GM19467 (cell line): ENCODE data around the gene CCNYL1.
"Not testable (repeated sequence)": the region's sequence is repeated elsewhere in the genome, so short reads cannot be mapped to it uniquely, and the experiment has no call there.

Source experiments
- ATAC-seq: cut with Tn5 transposase; IDR thresholded peaks from one replicate; pipeline ENCODE4 v1.9.1; 2021; ENCODE audit warnings: mild to moderate bottlenecking, moderate library complexity; ENCODE audit not compliant: unreplicated experiment

The CCNYL1 gene

GRCh38 chr2:207696911-207697310 lies 14.5 kb upstream of the CCNYL1 start:
- ATAC-seq, result not testable (repeated sequence)

GRCh38 chr2:207697411-207697810 lies 14.0 kb upstream of the CCNYL1 start:
- no peak for ATAC-seq

GRCh38 chr2:207698301-207698700 lies 13.1 kb upstream of the CCNYL1 start:
- ATAC-seq, result no peak

- ATAC-seq, result no peak
Observed at GRCh38 chr2:207704078-207704477, 7.4 kb upstream of the CCNYL1 start.

DNA sequence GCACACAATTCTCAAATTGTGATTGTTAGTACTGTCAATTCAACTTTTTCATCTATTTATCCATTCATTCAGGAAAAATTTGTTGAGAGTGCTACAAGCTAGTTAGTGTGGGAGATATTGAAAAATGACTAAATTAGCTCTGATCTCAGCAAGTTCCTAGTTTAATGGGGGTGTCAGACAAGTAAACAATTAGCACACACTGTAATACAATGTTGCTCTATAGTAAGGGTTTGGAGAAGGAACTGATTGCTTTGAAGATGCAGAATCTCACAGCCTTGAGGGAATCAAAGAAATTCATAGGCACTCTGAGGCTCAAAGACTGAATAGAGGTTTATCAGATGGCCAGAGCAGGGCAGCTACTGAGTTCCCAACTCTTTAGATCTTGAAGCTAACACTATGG lies 6.8 kb upstream of the CCNYL1 start:
- no peak for ATAC-seq

DNA sequence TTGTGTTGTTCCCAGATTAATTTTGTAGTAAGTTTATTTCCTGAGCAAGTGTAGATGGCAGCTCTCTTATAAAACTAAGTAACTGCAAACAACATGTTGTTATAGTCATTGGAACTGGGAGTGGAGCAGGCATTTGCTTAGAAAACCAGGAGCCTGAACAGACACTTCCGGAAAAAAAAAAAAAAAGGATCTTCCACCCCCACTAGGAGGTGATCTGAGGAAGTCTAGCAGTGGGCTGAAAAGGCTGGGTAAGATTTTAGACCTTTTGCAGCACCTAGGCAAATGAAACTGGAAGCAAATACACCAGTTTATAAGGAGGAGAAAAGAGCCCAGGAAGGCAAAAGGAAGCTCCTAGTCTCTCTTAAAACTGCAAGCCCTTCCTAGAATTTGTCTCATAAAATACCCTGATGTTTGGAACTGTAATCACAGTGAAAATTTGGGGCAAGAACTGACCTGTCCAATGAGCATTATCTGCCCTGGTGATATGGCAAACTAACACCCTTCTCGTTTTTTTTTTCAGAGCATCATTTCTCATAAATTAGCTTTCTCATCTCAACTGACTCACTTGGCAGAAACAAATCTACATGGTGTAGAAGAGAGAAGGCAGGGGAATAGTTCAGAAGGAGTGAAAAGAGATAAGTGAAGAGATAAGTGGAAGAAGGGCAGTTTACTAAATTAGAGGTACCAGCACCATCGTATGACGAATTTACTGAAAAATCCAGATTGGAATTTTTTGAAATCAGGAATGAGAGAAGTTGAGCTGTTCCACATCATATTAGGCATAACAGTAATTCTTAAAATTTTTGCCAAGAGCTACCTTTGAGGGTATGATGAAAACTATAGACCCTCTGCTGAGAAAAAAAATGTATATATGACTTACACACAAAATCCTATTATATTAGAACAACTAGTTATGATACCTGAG lies 4.2 kb upstream of the CCNYL1 start:
- no peak for ATAC-seq

DNA sequence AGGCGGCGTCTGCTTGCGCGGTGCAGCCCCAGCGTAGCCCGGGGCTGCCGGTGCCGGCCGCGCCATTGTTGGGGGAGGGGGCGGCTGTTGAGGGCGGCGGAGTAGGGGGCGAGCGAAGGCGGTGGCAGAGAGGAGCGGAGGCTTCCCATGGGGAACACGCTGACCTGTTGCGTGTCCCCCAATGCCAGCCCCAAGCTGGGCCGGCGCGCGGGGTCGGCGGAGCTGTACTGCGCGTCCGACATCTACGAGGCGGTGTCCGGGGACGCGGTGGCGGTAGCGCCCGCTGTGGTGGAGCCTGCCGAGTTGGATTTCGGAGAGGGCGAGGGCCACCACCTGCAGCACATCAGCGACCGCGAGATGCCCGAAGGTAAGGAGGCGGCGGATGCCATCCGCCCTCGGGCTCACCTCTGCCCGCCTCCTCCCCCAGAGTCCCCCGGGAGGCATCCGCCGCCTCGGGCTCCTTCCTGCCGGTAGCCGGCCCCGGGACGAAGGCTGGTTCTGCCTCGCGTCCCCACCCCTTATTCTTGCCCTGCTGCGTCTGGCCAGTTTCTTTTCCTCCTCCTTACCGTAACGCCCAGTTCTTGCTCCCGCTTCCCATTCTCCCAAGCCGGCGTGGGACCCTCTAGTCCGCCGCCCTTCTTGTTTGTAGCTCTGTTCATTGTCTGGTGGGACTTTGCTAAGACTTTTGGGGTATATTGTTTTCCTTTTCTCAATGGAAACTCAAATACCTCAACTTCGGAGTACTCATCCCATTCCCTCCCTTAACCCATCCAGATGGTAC lies 500 bp downstream of the CCNYL1 start:
- peak; percentile 18 for ATAC-seq

DNA sequence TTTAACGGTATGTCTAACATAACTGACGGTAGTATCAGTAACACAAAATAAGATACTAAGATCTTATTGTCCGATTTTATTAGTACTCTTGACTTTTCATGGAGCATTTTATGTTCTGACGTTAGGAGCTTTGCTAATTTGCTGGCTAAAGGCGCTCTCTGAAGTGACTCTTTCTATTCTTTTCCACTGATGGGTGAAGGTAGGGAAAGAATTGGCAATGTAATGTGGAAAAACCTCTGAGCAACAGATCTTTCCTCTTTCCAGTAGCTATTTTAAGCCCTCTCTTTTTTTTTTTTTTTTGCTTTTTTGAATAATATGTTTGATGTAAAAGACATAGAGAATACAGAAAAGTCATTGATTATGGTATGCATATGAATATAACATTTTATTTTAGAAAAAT lies 4.6 kb downstream of the CCNYL1 start:
- ATAC-seq, result no peak

DNA sequence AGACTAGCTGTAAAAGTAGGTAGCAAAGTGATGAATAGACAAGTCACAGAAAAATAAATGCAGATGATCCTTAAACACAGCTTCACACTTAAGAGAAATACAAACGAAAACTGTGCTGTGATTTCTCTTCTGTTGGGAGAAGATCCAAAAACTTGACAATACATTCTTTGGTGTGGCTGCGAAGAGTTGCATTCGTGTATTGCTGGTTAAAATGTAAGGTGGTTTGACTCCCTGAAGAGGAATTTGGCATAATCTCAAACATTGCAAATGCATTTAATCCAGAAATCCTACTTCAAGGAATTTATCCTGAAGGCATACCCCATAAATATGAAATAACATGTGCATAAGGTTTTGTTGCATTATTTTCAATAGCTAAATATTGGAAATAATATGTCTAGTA lies 7.1 kb downstream of the CCNYL1 start:
- no peak for ATAC-seq

- ATAC-seq, result no peak
Observed at GRCh38 chr2:207719008-207719407, 7.6 kb downstream of the CCNYL1 start.

DNA sequence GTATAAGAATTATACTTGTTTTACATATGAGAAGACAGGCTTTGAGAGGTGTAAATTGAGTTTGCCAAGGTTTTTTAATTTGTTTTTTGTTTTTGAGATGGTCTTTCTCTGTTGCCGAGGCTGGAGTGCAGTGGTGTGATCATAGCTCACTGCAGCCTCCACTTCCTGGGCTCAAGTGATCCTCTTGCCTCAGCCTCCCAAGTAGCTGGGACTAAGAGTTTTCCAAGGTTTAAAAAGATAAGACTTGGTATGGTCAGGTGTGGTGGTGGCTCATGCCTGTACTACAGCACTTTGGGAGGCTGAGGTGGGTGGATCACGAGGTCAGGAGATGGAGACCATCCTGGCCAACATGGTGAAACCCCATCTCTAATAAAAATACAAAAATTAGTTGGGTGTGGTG lies 8.2 kb downstream of the CCNYL1 start:
- not testable (repeated sequence) for ATAC-seq

- ATAC-seq, result no peak
Observed at GRCh38 chr2:207720517-207721187, 9.2 kb downstream of the CCNYL1 start.

DNA sequence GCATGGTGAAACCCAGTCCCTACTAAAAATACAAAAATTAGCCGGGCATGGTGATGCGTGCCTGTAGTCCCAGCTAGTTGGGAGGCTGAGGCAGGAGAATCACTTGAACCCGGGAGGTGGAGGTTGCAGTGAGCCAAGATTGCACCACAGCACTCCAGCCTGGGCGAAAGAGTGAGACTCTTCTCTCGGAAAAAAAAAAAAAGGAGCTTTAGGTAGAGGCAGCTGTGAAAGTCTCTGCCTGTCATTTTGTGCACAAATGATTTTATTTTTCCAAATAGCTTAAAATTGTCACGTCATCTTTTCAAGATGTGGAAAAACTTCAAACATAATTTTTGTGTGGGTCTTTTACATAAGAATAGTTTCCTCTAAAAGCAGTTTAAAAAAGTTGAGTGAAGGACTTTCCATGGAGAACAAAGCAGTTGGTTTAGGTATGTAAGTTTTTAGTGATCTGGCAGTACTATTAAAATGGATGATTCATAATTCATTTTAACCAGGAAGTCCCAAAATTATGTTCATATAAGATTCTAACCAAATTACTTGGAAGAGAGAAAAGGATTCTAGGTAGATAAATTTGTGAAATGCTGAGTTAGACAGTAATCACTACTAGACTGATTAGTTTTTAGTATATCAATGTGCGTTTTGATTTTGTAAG lies 11.5 kb downstream of the CCNYL1 start:
- no peak for ATAC-seq

GRCh38 chr2:207723425-207723787 lies 12.0 kb downstream of the CCNYL1 start:
- ATAC-seq, result not testable (repeated sequence)

- no peak for ATAC-seq
Observed at GRCh38 chr2:207724113-207724512, 12.7 kb downstream of the CCNYL1 start.

DNA sequence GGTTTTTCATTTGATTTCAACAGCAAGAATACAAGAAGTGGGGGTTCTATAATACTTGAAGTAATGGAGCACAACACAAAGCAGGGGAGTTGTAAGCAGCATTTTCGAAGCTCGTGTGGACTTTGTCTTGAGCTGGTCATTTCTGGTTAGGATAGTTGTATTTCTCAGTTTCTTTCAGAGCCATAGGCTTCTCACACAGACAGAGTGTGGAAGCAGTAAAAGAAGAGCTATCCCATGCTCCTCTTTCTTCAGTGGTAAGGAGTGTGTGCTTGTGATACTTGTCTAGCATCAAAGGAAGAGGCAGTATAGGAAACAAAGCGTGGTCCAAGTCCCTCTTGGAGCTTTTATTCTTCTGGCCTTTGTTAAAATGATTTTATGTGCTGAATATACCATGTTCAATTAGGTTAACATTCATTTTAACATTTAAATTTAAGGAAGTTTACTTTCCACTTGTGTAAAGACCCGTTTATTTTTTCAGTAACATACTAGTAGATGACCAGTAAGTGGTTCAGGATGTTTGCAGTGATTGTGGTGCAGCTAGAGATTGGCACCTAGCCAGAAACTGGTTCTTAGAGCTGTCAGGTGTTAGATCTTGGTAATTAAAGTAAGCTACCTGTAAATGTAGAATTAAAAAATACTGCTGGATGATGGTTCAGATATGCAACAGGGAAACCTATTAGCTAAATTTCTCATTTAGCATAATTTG lies 14.6 kb downstream of the CCNYL1 start:
- no peak for ATAC-seq

DNA sequence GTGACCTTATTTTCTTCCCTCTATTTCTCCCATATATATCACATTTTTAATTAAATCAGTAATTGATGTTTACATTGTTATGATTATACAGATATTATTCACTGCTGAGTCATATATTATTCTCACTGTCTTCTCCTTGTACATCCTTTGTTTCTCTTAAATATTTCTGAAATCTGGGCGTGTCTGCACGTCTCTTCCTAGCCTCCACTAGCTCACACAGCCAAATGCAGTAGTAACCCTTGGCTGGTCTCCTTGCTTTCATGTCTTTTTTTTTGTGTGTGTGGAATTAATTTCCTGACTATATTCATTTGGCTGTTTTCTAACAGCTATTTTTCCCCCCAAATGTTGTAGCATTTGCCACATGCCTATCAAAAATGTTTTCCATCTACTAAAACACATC lies 15.8 kb downstream of the CCNYL1 start:
- ATAC-seq, result no peak

DNA sequence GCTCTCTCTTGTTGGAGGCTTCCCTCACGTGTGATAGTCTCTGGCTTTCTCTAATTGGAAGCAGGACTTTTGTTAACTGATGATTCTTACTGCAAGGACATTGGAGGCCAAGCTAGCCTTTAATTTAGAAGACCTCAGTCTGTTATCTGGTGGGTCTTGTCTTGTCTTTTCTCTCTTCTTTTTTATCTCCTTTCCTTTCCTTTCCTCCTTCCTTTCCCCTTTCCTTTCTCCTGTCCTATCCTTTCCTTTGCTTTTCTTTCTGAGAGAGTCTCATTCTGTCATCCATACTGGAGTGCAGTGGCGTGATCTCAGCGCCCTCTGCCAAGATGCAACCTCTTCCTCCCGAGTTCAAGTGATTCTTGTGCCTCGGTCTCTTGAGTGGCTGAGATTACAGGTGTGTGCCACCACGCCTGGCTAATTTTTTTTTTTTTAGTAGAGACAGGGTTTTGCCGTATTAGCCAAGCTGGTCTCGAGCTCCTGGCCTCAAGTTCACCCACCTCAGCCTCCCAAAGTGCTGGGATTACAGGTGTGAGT lies 18.1 kb downstream of the CCNYL1 start:
- ATAC-seq, result no peak

GRCh38 chr2:207731138-207731537 lies 19.7 kb downstream of the CCNYL1 start:
- ATAC-seq, result no peak

GRCh38 chr2:207733597-207734240 lies 22.3 kb downstream of the CCNYL1 start:
- no peak for ATAC-seq
